ENCODE results near the gene MAPK4.
"Not testable (repeated sequence)": the region's sequence is repeated elsewhere in the genome, so short reads cannot be mapped to it uniquely, and the experiment has no call there.

The MAPK4 gene

DNA sequence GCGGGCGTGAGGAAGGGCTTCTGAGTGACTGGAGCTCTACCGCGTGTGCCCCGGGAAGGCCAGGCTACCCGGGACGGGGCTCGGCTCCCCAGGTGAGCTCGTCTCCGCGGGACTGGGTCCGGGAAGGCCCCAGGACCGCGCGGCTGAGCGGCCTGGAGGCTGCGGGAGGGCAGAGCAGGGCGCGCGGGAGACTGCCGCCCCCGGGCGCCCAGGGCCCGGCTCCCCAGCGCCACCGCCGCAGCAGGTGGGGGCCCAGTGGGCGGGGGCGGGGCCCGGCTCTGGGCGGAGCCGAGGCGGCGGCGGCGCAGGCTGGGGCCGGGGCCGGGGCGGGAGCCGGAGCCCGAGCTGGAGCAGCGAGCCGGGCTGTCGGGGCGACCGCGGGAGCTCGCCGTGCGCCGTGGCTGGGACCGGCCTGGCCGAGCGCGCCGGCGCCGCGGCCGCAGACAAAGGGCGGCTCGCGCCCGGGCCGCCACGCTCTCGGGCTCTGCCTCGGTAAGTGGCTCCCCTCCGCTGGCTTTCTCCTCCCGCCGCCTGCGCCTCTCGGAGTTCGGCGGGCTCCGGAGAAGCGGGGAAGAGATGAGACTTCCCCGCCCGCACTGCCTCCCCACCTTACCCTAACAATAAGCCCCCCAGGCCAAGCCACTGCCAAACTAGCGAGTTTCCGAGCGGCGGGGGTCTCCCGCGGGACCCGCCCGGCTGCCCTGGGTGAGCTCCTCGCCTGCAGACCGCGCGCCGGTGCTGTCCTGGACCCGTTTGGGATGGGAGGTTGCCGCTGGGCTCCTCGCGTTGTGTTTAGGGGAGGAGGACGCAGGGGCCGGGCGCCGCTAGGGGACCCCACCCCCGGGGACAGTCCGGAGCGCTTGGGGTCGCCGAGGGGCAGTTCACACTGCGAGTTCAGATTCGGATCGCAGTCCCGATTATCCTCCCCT lies at the start of gene MAPK4:
Gene MAPK4 (plus strand): TSS at position 336 of the 929 bp plus-strand sequence. CDS start 103,872 bp downstream, outside the sequence.
- Histone ChIP-seq H2AFZ (ENCODE audit: low read length) (no peak within 1 kb of the TSS), H3K27me3 (ENCODE audit: insufficient read depth, low read length) (no peaks in the 10 kb centered on the region), H3K9me2 (ENCODE audit: low read depth, low read length) (no peaks in the 10 kb centered on the region)

DNA sequence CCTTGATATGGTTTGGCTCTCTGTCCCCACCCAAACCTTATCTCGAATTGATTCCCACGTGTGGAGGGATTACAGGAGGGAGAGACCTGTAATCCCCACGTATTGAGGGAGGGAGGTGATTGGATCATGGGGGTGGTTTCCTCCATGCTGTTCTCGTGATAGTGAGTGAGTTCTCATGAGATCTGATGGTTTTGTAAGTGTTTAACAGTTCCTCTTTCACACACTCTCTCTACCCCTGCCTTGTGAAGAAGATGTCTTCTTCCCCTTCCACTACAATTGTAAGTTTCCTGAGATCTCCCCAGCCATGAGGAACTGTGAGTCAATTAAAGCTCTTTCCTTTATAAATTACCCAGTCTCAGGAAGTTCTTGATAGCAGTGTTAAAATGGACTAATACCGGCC lies 42.6 kb upstream of the MAPK4 start:
- not testable (repeated sequence) for H3K4me1 ChIP-seq (ENCODE audit: insufficient read depth, low read length, severe bottlenecking); H2AFZ ChIP-seq (ENCODE audit: low read length); H3K4me2 ChIP-seq (ENCODE audit: low read length); H3K27ac ChIP-seq (ENCODE audit: low read depth, low read length, poor library complexity, severe bottlenecking); H3K9me3 ChIP-seq (ENCODE audit: low read length); H3K9me2 ChIP-seq (ENCODE audit: low read depth, low read length); H3K27me3 ChIP-seq (ENCODE audit: insufficient read depth, low read length); H3F3A ChIP-seq (ENCODE audit: insufficient read depth, low read length); H3K36me3 ChIP-seq (ENCODE audit: insufficient read depth, low read length); H3K79me2 ChIP-seq (ENCODE audit: insufficient read depth, low read length); H4K20me1 ChIP-seq (ENCODE audit: insufficient read depth, low read length); H3K4me3 ChIP-seq (ENCODE audit: low read depth, low read length, poor library complexity, severe bottlenecking); H3K9ac ChIP-seq (ENCODE audit: low read length)

More for the DNA sequence above, at the start of gene MAPK4:
- Histone ChIP-seq H3K9ac (ENCODE audit: low read length) (no peak within 1 kb of the TSS), H3F3A (ENCODE audit: insufficient read depth, low read length) (no peaks in the 10 kb centered on the region), H3K4me3 (ENCODE audit: low read depth, low read length, poor library complexity, severe bottlenecking) (no peak within 1 kb of the TSS), H3K4me2 (ENCODE audit: low read length) (no peak within 1 kb of the TSS), H3K79me2 (ENCODE audit: insufficient read depth, low read length) (no peaks in the 10 kb centered on the region), H3K9me3 (ENCODE audit: low read length) (no peaks in the 10 kb centered on the region), H3K4me1 (ENCODE audit: insufficient read depth, low read length, severe bottlenecking) (no peaks in the 10 kb centered on the region), H4K20me1 (ENCODE audit: insufficient read depth, low read length) (no peaks in the 10 kb centered on the region), H3K36me3 (ENCODE audit: insufficient read depth, low read length) (no peaks in the 10 kb centered on the region), H3K27ac (ENCODE audit: low read depth, low read length, poor library complexity, severe bottlenecking) (no peak within 1 kb of the TSS)
- TF ChIP-seq, protein P1, sequence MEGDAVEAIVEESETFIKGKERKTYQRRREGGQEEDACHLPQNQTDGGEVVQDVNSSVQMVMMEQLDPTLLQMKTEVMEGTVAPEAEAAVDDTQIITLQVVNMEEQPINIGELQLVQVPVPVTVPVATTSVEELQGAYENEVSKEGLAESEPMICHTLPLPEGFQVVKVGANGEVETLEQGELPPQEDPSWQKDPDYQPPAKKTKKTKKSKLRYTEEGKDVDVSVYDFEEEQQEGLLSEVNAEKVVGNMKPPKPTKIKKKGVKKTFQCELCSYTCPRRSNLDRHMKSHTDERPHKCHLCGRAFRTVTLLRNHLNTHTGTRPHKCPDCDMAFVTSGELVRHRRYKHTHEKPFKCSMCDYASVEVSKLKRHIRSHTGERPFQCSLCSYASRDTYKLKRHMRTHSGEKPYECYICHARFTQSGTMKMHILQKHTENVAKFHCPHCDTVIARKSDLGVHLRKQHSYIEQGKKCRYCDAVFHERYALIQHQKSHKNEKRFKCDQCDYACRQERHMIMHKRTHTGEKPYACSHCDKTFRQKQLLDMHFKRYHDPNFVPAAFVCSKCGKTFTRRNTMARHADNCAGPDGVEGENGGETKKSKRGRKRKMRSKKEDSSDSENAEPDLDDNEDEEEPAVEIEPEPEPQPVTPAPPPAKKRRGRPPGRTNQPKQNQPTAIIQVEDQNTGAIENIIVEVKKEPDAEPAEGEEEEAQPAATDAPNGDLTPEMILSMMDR (IDR thresholded peaks at IDR 0.05; ENCODE audit: low read length): no peak
- TF ChIP-seq EZH2 (IDR thresholded peaks at IDR 0.05; ENCODE audit: borderline replicate concordance, low read length): no peak

DNA sequence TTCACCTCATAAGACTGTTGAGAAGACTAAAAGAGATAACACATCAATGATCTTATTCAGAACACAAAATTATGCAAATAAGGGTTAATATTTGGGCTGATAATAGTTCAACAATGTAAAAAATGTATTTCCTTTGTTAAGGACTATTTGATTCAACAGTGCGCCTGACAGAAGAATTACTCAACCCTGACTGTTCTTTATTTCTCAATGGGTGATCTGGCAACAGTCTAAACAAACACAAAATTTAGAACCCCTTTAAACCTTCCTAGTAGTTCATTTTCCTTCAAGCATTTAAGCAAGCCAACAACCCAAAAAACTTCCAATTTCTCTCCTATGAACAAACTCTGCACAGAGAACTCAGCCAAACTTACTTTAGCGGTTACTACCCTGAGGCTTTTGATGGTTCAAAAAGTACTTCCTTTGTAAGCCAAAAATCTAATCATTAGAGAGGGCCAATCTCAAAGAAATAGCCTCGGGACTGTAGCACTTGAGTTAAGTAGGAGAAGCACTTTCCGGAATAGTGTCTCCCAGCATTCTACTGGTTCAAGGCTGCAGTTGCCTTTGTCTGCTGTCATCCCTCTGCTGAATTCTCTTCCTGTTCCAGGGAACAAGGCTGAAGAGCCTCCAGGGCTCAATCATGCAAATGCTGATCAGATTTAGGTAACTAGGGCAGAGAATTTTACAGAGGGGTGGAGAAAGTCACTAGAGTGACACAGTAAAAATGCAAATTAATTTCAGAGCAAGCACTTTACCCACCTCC lies 40.9 kb upstream of the MAPK4 start:
- H3F3A ChIP-seq (ENCODE audit: insufficient read depth, low read length): no peaks in the 10 kb centered on the region
- H3K79me2 ChIP-seq (ENCODE audit: insufficient read depth, low read length): no peaks in the 10 kb centered on the region
- no peak overlapping the region for H3K4me3 ChIP-seq (ENCODE audit: low read depth, low read length, poor library complexity, severe bottlenecking)
- no peaks in the 10 kb centered on the region for H4K20me1 ChIP-seq (ENCODE audit: insufficient read depth, low read length)
- H3K4me2 ChIP-seq (ENCODE audit: low read length): no peak overlapping the region
- no peak overlapping the region for H3K27ac ChIP-seq (ENCODE audit: low read depth, low read length, poor library complexity, severe bottlenecking)
- peaks cover under 1% of the 10 kb centered on the region; the same call in 1 of the 2 replicates for H3K27me3 ChIP-seq (ENCODE audit: insufficient read depth, low read length)
- H3K9ac ChIP-seq (ENCODE audit: low read length): no peak overlapping the region
- no peaks in the 10 kb centered on the region for H3K9me2 ChIP-seq (ENCODE audit: low read depth, low read length)
- H3K9me3 ChIP-seq (ENCODE audit: low read length): no peaks in the 10 kb centered on the region
- no peaks in the 10 kb centered on the region for H3K36me3 ChIP-seq (ENCODE audit: insufficient read depth, low read length)
- no peak overlapping the region for H2AFZ ChIP-seq (ENCODE audit: low read length)
- TF ChIP-seq, protein P1 (IDR thresholded peaks at IDR 0.05; ENCODE audit: low read length): no peak
- no peak for TF ChIP-seq EZH2 (IDR thresholded peaks at IDR 0.05; ENCODE audit: borderline replicate concordance, low read length)
- H3K4me1 ChIP-seq (ENCODE audit: insufficient read depth, low read length, severe bottlenecking): no peaks in the 10 kb centered on the region
